ENCODE measurements around the gene STK10. TPM values are rescaled to one million over a fixed set of nuclear protein-coding genes. Genes with fewer than 3 reads are reported as not detected.

The STK10 gene
- total and polyA plus RNA-seq, 9 of the 15 experiments (the other 6 are each of a cell fraction or from before 2014, with no cell fraction given) = 0.30 to 6.7 (median 2.4) TPM

- TF ChIP-seq, protein P1, sequence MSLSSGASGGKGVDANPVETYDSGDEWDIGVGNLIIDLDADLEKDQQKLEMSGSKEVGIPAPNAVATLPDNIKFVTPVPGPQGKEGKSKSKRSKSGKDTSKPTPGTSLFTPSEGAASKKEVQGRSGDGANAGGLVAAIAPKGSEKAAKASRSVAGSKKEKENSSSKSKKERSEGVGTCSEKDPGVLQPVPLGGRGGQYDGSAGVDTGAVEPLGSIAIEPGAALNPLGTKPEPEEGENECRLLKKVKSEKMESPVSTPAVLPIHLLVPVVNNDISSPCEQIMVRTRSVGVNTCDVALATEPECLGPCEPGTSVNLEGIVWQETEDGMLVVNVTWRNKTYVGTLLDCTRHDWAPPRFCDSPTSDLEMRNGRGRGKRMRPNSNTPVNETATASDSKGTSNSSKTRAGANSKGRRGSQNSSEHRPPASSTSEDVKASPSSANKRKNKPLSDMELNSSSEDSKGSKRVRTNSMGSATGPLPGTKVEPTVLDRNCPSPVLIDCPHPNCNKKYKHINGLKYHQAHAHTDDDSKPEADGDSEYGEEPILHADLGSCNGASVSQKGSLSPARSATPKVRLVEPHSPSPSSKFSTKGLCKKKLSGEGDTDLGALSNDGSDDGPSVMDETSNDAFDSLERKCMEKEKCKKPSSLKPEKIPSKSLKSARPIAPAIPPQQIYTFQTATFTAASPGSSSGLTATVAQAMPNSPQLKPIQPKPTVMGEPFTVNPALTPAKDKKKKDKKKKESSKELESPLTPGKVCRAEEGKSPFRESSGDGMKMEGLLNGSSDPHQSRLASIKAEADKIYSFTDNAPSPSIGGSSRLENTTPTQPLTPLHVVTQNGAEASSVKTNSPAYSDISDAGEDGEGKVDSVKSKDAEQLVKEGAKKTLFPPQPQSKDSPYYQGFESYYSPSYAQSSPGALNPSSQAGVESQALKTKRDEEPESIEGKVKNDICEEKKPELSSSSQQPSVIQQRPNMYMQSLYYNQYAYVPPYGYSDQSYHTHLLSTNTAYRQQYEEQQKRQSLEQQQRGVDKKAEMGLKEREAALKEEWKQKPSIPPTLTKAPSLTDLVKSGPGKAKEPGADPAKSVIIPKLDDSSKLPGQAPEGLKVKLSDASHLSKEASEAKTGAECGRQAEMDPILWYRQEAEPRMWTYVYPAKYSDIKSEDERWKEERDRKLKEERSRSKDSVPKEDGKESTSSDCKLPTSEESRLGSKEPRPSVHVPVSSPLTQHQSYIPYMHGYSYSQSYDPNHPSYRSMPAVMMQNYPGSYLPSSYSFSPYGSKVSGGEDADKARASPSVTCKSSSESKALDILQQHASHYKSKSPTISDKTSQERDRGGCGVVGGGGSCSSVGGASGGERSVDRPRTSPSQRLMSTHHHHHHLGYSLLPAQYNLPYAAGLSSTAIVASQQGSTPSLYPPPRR (CRISPR knock-in tag; IDR thresholded peaks at IDR 0.05; ENCODE audit: borderline replicate concordance) = no peak
- TF ChIP-seq, protein P2, sequence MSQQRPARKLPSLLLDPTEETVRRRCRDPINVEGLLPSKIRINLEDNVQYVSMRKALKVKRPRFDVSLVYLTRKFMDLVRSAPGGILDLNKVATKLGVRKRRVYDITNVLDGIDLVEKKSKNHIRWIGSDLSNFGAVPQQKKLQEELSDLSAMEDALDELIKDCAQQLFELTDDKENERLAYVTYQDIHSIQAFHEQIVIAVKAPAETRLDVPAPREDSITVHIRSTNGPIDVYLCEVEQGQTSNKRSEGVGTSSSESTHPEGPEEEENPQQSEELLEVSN (IDR thresholded peaks at IDR 0.05; ENCODE audit: borderline replicate concordance in 1 of 2, extremely low read depth in 1 of 2, insufficient read depth in 1 of 2, insufficient read length in 1 of 2, low read depth in 1 of 2, low read length in 1 of 2, poor library complexity in 1 of 2, severe bottlenecking in 1 of 2) = peak in 1 of 2 experiments; percentile 23
- TF ChIP-seq MYC (IDR thresholded peaks at IDR 0.05; ENCODE audit: low read depth, low read length) = peak; percentile 61
- no peak for TF ChIP-seq MYC (CRISPR knock-in tag; IDR thresholded peaks at IDR 0.05; ENCODE audit: borderline replicate concordance, low read depth)
- TF ChIP-seq RAD21 (CRISPR knock-in tag; conservative IDR thresholded peaks at IDR 0.05 in 1 of 2, IDR thresholded peaks at IDR 0.05 in 1 of 2) = peak; percentile 25 to 36; a peak in 2 of 4 replicates
- TF ChIP-seq, protein P3, sequence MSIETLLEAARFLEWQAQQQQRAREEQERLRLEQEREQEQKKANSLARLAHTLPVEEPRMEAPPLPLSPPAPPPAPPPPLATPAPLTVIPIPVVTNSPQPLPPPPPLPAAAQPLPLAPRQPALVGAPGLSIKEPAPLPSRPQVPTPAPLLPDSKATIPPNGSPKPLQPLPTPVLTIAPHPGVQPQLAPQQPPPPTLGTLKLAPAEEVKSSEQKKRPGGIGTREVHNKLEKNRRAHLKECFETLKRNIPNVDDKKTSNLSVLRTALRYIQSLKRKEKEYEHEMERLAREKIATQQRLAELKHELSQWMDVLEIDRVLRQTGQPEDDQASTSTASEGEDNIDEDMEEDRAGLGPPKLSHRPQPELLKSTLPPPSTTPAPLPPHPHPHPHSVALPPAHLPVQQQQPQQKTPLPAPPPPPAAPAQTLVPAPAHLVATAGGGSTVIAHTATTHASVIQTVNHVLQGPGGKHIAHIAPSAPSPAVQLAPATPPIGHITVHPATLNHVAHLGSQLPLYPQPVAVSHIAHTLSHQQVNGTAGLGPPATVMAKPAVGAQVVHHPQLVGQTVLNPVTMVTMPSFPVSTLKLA (conservative IDR thresholded peaks at IDR 0.05) = peak in 1 of 2 experiments; percentile 60; a peak in 2 of 4 replicates
- TF ChIP-seq ZNF354B (CRISPR knock-in tag; IDR thresholded peaks at IDR 0.05) = no peak
Measured at GRCh38 chr5:172123269-172123692, 64.7 kb downstream of the STK10 start (continued).
